Panc1 (cell line): Measurements from ENCODE around the gene ZNF426. TPM values are rescaled to one million over a fixed set of nuclear protein-coding genes. Genes with fewer than 3 reads are reported as not detected.

ENCODE experiments used
- ATAC-seq: fragments of 200-7000 bp; cut with Tn5 transposase; 2 replicates; pipeline ENCODE4 v1.9.1; 2020; ENCODE audit warnings: mild to moderate bottlenecking, moderate library complexity
- BruUV-seq: library from RNA; stranded (reverse); fragments of 400-500 nt; replicated peaks from 2 replicates; lab custom pipeline; 2021; lab: Mats Ljungman, UMichigan
- CTCF ChIA-PET: fragments of 300-600 bp; sonication (Branson Sonifier 250); formaldehyde crosslinking; loops from one replicate; lab custom pipeline; 2022; ENCODE audit warnings: antibody characterized with exemption; lab: Charles Lee
- POLR2A ChIA-PET: fragments of 300-600 bp; sonication (Branson Sonifier 250); formaldehyde crosslinking; loops from one replicate; lab custom pipeline; 2022; ENCODE audit warnings: antibody characterized with exemption; lab: Charles Lee
- DNase-seq: peaks from one replicate; pipeline ENCODE4 v3.0.0-alpha.2; 2010; ENCODE audit warnings: low read depth, low spot score
- H3K27ac ChIP-seq: 2 replicates; pipeline ENCODE4 v1.5.1; 2011; ENCODE audit warnings: mild to moderate bottlenecking, low read length, inconsistent platforms
- H3K27me3 ChIP-seq: fragments of 200-500 bp; sonication (Bioruptor generic); 2 replicates; pipeline ENCODE4 v1.6.0; 2014; ENCODE audit warnings: low read length, inconsistent platforms; ENCODE audit not compliant: control insufficient read depth, insufficient read depth
- H3K36me3 ChIP-seq: fragments of 200-500 bp; sonication (Bioruptor generic); 2 replicates; pipeline ENCODE4 v1.5.1; 2014; ENCODE audit warnings: inconsistent platforms, mild to moderate bottlenecking, low read length, moderate library complexity; ENCODE audit not compliant: control insufficient read depth, insufficient read depth
- H3K4me1 ChIP-seq: 2 replicates; pipeline ENCODE4 v1.5.1; 2011; ENCODE audit warnings: inconsistent platforms, mild to moderate bottlenecking, low read length, moderate library complexity; ENCODE audit not compliant: control insufficient read depth, insufficient read depth
- H3K4me3 ChIP-seq, 2 experiments: 2 replicates each; pipeline ENCODE4 v1.5.1; 2011 to 2012; ENCODE audit warnings: low read depth in 2 of 2, low read length in 2 of 2, mild to moderate bottlenecking in 2 of 2, inconsistent platforms in 1 of 2, moderate library complexity in 1 of 2
- H3K9me3 ChIP-seq: fragments of 200-500 bp; sonication (Bioruptor generic); 2 replicates; pipeline ENCODE4 v1.5.1; 2014; ENCODE audit warnings: low read depth, mild to moderate bottlenecking, inconsistent platforms, low read length, moderate library complexity; ENCODE audit not compliant: control insufficient read depth, insufficient read depth
- CTCF ChIP-seq: fragments of 450-650 bp; IDR thresholded peaks from 2 replicates; pipeline ENCODE4 v1.5.1; 2017; ENCODE audit warnings: mild to moderate bottlenecking
- POLR2AphosphoS5 ChIP-seq: IDR thresholded peaks from 2 replicates; pipeline ENCODE4 v1.6.1; 2012; ENCODE audit warnings: mild to moderate bottlenecking, low read depth, low read length, moderate library complexity
- SIN3A ChIP-seq: IDR thresholded peaks from 2 replicates; pipeline ENCODE4 v1.6.1; 2012; ENCODE audit warnings: low read depth, mild to moderate bottlenecking, low read length, moderate library complexity, borderline replicate concordance; ENCODE audit not compliant: insufficient read depth
- TCF7L2 ChIP-seq: IDR thresholded peaks from 2 replicates; pipeline ENCODE4 v1.6.1; 2011; ENCODE audit warnings: mild to moderate bottlenecking, low read depth, low read length, inconsistent platforms
- in situ Hi-C: cut with HindIII; loops from 2 replicates; pipeline ENCODE4 v1.10.0; 2016; ENCODE audit warnings: low sequenced_read_pairs, low pct_unique_long_range_greater_than_20kb
- intact Hi-C: fragments of 100-400 bp; cut with micrococcal nuclease; formaldehyde crosslinking; loops from one replicate; pipeline ENCODE4 v1.10.0; 2022; ENCODE audit not compliant: unreplicated experiment
- total RNA-seq: library from RNA; stranded (reverse); gene quantifications from one replicate; pipeline ENCODE4 v1.2.1, GENCODE V29; 2021; ENCODE audit not compliant: unreplicated experiment
- TF ChIP-seq, protein P1 (sequence below), 2 experiments: IDR thresholded peaks; 2 replicates each; pipeline ENCODE4 v1.6.1; 2011 to 2012; ENCODE audit warnings: low read depth in 2 of 2, control low read depth in 1 of 2, low read length in 1 of 2, mild to moderate bottlenecking in 1 of 2, moderate library complexity in 1 of 2; ENCODE audit not compliant: insufficient read depth in 1 of 2

The ZNF426 gene
- total RNA-seq, 1 experiment from 2014 or later, result 6.1 TPM

- in situ Hi-C loops, result no loop called here
- ChIA-PET CTCF (no interaction called here), POLR2A (no interaction called here)
- TF ChIP-seq, protein P1, sequence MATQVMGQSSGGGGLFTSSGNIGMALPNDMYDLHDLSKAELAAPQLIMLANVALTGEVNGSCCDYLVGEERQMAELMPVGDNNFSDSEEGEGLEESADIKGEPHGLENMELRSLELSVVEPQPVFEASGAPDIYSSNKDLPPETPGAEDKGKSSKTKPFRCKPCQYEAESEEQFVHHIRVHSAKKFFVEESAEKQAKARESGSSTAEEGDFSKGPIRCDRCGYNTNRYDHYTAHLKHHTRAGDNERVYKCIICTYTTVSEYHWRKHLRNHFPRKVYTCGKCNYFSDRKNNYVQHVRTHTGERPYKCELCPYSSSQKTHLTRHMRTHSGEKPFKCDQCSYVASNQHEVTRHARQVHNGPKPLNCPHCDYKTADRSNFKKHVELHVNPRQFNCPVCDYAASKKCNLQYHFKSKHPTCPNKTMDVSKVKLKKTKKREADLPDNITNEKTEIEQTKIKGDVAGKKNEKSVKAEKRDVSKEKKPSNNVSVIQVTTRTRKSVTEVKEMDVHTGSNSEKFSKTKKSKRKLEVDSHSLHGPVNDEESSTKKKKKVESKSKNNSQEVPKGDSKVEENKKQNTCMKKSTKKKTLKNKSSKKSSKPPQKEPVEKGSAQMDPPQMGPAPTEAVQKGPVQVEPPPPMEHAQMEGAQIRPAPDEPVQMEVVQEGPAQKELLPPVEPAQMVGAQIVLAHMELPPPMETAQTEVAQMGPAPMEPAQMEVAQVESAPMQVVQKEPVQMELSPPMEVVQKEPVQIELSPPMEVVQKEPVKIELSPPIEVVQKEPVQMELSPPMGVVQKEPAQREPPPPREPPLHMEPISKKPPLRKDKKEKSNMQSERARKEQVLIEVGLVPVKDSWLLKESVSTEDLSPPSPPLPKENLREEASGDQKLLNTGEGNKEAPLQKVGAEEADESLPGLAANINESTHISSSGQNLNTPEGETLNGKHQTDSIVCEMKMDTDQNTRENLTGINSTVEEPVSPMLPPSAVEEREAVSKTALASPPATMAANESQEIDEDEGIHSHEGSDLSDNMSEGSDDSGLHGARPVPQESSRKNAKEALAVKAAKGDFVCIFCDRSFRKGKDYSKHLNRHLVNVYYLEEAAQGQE (IDR thresholded peaks at IDR 0.05; ENCODE audit: insufficient read depth in 1 of 2, low read depth in 2 of 2, low read length in 1 of 2), result no peak
- TF ChIP-seq SIN3A, result no peak
- TF ChIP-seq CTCF, result no peak
- TF ChIP-seq TCF7L2, result no peak
- TF ChIP-seq POLR2AphosphoS5, result no peak
- intact Hi-C loops, result no loop called here
- Histone ChIP-seq H3K9me3 (peaks cover 86% of the 10 kb centered on the region), H3K4me3 (no peak overlapping the region), H3K27me3 (no peaks in the 10 kb centered on the region), H3K4me1 (no peaks in the 10 kb centered on the region), H3K36me3 (peaks cover 24% of the 10 kb centered on the region; the same call in 1 of the 2 replicates), H3K27ac (no peak overlapping the region)
- no TSS peak for BruUV-seq
- ATAC-seq, result no peak
- no peak for DNase-seq
Observed at GRCh38 chr19:9566729-9567128, 28.3 kb upstream of the ZNF426 start.

GRCh38 chr19:9565900-9566705 is 27.7 kb upstream of the ZNF426 start:
- ATAC-seq (no peak), DNase-seq (no peak)
- ChIA-PET POLR2A (no interaction called here), CTCF (no interaction called here)
- TF ChIP-seq, protein P1 (IDR thresholded peaks at IDR 0.05; ENCODE audit: insufficient read depth in 1 of 2, low read depth in 2 of 2, low read length in 1 of 2), result no peak
- TF ChIP-seq SIN3A, result no peak
- TF ChIP-seq TCF7L2, result no peak
- TF ChIP-seq POLR2AphosphoS5, result no peak
- TSS peak; percentile 22 for BruUV-seq
- Histone ChIP-seq H3K36me3 (peaks cover 24% of the 10 kb centered on the region; the same call in 1 of the 2 replicates), H3K9me3 (peaks cover 85% of the 10 kb centered on the region), H3K27ac (no peak overlapping the region), H3K27me3 (no peaks in the 10 kb centered on the region), H3K4me1 (no peaks in the 10 kb centered on the region), H3K4me3 (no peak overlapping the region)
- intact Hi-C loops (no loop called here), in situ Hi-C loops (no loop called here)
